HepG2 (cell line): ENCODE measurements around the gene KCNT2. TPM values are rescaled to one million over a fixed set of nuclear protein-coding genes. Genes with fewer than 3 reads are reported as not detected.

Experiments used
- ATAC-seq: fragments of 200-7000 bp; cut with Tn5 transposase; 3 replicates; pipeline ENCODE4 v1.9.1; 2020; ENCODE audit warnings: mild to moderate bottlenecking, moderate library complexity
- BruUV-seq: library from RNA; stranded (reverse); fragments of 400-500 nt; replicated peaks from 2 replicates; lab custom pipeline; 2021; lab: Mats Ljungman, UMichigan
- CTCF ChIA-PET: fragments of 300-600 bp; formaldehyde crosslinking; extraction: SDS; loops from one replicate; lab custom pipeline; 2021; ENCODE audit warnings: low total read pairs, inconsistent platforms, low intra/inter-chr PET ratio; lab: Yijun Ruan, JAX
- POLR2A ChIA-PET: fragments of 350-600 bp; sonication (Branson Sonifier 250); formaldehyde crosslinking; loops from one replicate; lab custom pipeline; 2020; ENCODE audit warnings: antibody characterized with exemption, inconsistent platforms; lab: Yijun Ruan, JAX
- DNase-seq: peaks from one replicate; pipeline ENCODE4 v3.0.0-alpha.2; 2015; ENCODE audit warnings: low spot score
- FAIRE-seq: peaks from 3 replicates; lab custom pipeline; 2011; peaks lifted over from hg19 to GRCh38; lab: Jason Lieb, UNC
- H2AFZ ChIP-seq: one replicate; pipeline ENCODE4 v1.6.1; 2011; ENCODE audit warnings: low read length, inconsistent platforms
- H3K27ac ChIP-seq: fragments of 300-600 bp; 3 replicates; pipeline ENCODE4 v1.8.0; 2011; ENCODE audit warnings: mixed run types, mild to moderate bottlenecking, mixed read lengths, low read length, inconsistent platforms; ENCODE audit not compliant: insufficient read depth; ENCODE audit errors: extremely low read length
- H3K27me3 ChIP-seq, 2 experiments: fragments of 200-600 bp in 1 of 2; 2 replicates in 1 of 2; 3 replicates in 1 of 2; pipeline versions ENCODE4 v1.6.0 to v1.8.0; 2011; ENCODE audit warnings: low read length in 2 of 2, mild to moderate bottlenecking in 2 of 2, moderate library complexity in 2 of 2, inconsistent platforms in 1 of 2; ENCODE audit not compliant: insufficient read depth in 2 of 2, control insufficient read depth in 1 of 2
- H3K36me3 ChIP-seq, 2 experiments: fragments of 200-600 bp in 1 of 2; replicated peaks in 1 of 2; 2 replicates in 1 of 2; 3 replicates in 1 of 2; pipeline versions ENCODE4 v1.5.1 to v1.8.0; 2011; ENCODE audit warnings: low read length in 2 of 2, inconsistent platforms in 1 of 2; ENCODE audit not compliant: insufficient read depth in 2 of 2, control insufficient read depth in 1 of 2
- H3K4me1 ChIP-seq: 2 replicates; pipeline ENCODE4 v1.5.1; 2012; ENCODE audit warnings: low read length, inconsistent platforms; ENCODE audit not compliant: insufficient read depth
- H3K4me2 ChIP-seq: 2 replicates; pipeline ENCODE4 v1.6.0; 2011; ENCODE audit warnings: low read depth, low read length, inconsistent platforms
- H3K4me3 ChIP-seq, 3 experiments: fragments of 200-600 bp in 1 of 3; sonication (generic), shearing (Covaris generic) in 1 of 3; replicated peaks in 1 of 3; 2 replicates each; pipeline ENCODE4 v1.5.1; 2011 to 2016; ENCODE audit warnings: low read length in 3 of 3, inconsistent platforms in 2 of 3, low read depth in 2 of 3, mild to moderate bottlenecking in 2 of 3, control low read depth in 1 of 3, mixed read lengths in 1 of 3; ENCODE audit not compliant: insufficient read depth in 1 of 3
- H3K79me2 ChIP-seq: one replicate; pipeline ENCODE4 v1.6.1; 2011; ENCODE audit warnings: low read length, inconsistent platforms; ENCODE audit not compliant: insufficient read depth
- H3K9ac ChIP-seq: 2 replicates; pipeline ENCODE4 v1.6.0; 2011; ENCODE audit warnings: mild to moderate bottlenecking, low read depth, low read length, inconsistent platforms; ENCODE audit not compliant: insufficient read depth
- H3K9me3 ChIP-seq: 2 replicates; pipeline ENCODE4 v1.5.1; 2012; ENCODE audit warnings: mild to moderate bottlenecking, low read length
- H4K20me1 ChIP-seq: 2 replicates; pipeline ENCODE4 v1.6.0; 2011; ENCODE audit warnings: inconsistent platforms, mild to moderate bottlenecking, low read length, moderate library complexity; ENCODE audit not compliant: insufficient read depth
- FOXJ3 ChIP-seq: sonication (generic); formaldehyde crosslinking; IDR thresholded peaks from 2 replicates; pipeline ENCODE4 v1.4.0; 2020; ENCODE audit warnings: missing genetic modification reagents, mild to moderate bottlenecking, borderline replicate concordance
- GTF2F1 ChIP-seq: fragments of 150-350 bp; IDR thresholded peaks from 2 replicates; pipeline ENCODE4 v1.6.1; 2014; ENCODE audit warnings: low read length
- NR3C1 ChIP-seq: sonication (generic); formaldehyde crosslinking; IDR thresholded peaks from 2 replicates; pipeline ENCODE4 v1.4.0; 2020; ENCODE audit warnings: missing genetic modification reagents
- PAWR ChIP-seq: sonication (generic); formaldehyde crosslinking; IDR thresholded peaks from 2 replicates; pipeline ENCODE4 v1.4.0; 2020; ENCODE audit warnings: missing genetic modification reagents, mild to moderate bottlenecking, borderline replicate concordance
- PHF5A ChIP-seq: IDR thresholded peaks from one replicate; pipeline ENCODE4 v1.6.1; 2018; ENCODE audit warnings: low read depth, missing genetic modification reagents; ENCODE audit not compliant: unreplicated experiment
- RBAK ChIP-seq: sonication (generic); formaldehyde crosslinking; IDR thresholded peaks from 2 replicates; pipeline ENCODE4 v1.5.1; 2020; ENCODE audit warnings: mild to moderate bottlenecking, missing genetic modification reagents
- SP4 ChIP-seq: sonication (generic); formaldehyde crosslinking; IDR thresholded peaks from 2 replicates; pipeline ENCODE4 v1.8.1; 2023; ENCODE audit warnings: mild to moderate bottlenecking, missing genetic modification reagents
- ZNF33A ChIP-seq: sonication (generic); formaldehyde crosslinking; IDR thresholded peaks from 2 replicates; pipeline ENCODE4 v1.5.1; 2020; ENCODE audit warnings: missing genetic modification reagents, mild to moderate bottlenecking, moderate library complexity, borderline replicate concordance
- ZNF546 ChIP-seq: sonication (generic); formaldehyde crosslinking; conservative IDR thresholded peaks from 2 replicates; pipeline ENCODE4 v1.8.1; 2023; ENCODE audit warnings: mild to moderate bottlenecking, missing genetic modification reagents
- ZNF550 ChIP-seq: sonication (generic); formaldehyde crosslinking; IDR thresholded peaks from 2 replicates; pipeline ENCODE4 v1.4.0; 2020; ENCODE audit warnings: mild to moderate bottlenecking, missing genetic modification reagents, borderline replicate concordance
- ZNF552 ChIP-seq: sonication (generic); formaldehyde crosslinking; IDR thresholded peaks from 2 replicates; pipeline ENCODE4 v1.9.0; 2022; ENCODE audit warnings: missing genetic modification reagents, mild to moderate bottlenecking, borderline replicate concordance
- ZNF619 ChIP-seq: sonication (generic); formaldehyde crosslinking; IDR thresholded peaks from 2 replicates; pipeline ENCODE4 v1.4.0; 2020; ENCODE audit warnings: mild to moderate bottlenecking, missing genetic modification reagents
- ZNF644 ChIP-seq: IDR thresholded peaks from 2 replicates; pipeline ENCODE4 v1.6.1; 2016; ENCODE audit warnings: low read depth
- ZNF652 ChIP-seq: IDR thresholded peaks from 2 replicates; pipeline ENCODE4 v1.6.1; 2016; ENCODE audit warnings: low read depth, borderline replicate concordance
- WGBS: methylation state at CpG from one replicate; pipeline ENCODE4 v1.1.6; 2017; ENCODE audit warnings: low lambda C conversion rate; 5-methylcytosine and 5-hydroxymethylcytosine counted together
- in situ Hi-C: cut with HindIII; loops from 2 replicates; pipeline ENCODE4 v1.10.0; 2017; ENCODE audit warnings: low pct_unique_long_range_greater_than_20kb; ENCODE audit not compliant: extremely low pct_ligation_motif_present
- intact Hi-C: fragments of 100-400 bp; cut with micrococcal nuclease; formaldehyde crosslinking; loops from one replicate; pipeline ENCODE4 v1.10.0; 2022; ENCODE audit not compliant: unreplicated experiment
- polyA plus RNA-seq, 8 experiments: library from polyadenylated mRNA; depleted of rRNA in 3 of 8; stranded (reverse) in 7 of 8; unstranded in 1 of 8; fragments of >200 nt; fragmentation: Illumina TruSeq in 4 of 8; extraction: Trizol in 4 of 8; gene quantifications; 2 replicates each; pipeline versions ENCODE4 v1.2.1 to v1.2.3, GENCODE V29; 2011 to 2016; ENCODE audit warnings: low read depth in 4 of 8, missing spikeins in 1 of 8, mixed read lengths in 1 of 8; ENCODE audit not compliant: insufficient read depth in 1 of 8
- total RNA-seq, 5 experiments: library from RNA; depleted of rRNA; stranded (reverse); fragments of >200 nt; fragmentation: Illumina TruSeq; extraction: Trizol; gene quantifications; 2 replicates each; pipeline ENCODE4 v1.2.3, GENCODE V29; 2016; ENCODE audit warnings: low read depth in 1 of 5
- TF ChIP-seq, protein P1 (sequence below): sonication (generic); formaldehyde crosslinking; conservative IDR thresholded peaks from 2 replicates; pipeline ENCODE4 v1.4.0; 2020; ENCODE audit warnings: missing genetic modification reagents
- TF ChIP-seq, protein P2 (sequence below): sonication (generic); formaldehyde crosslinking; conservative IDR thresholded peaks from 2 replicates; pipeline ENCODE4 v1.8.0; 2022; ENCODE audit warnings: low read depth, missing genetic modification reagents
- TF ChIP-seq, protein P3 (sequence below): sonication (generic); formaldehyde crosslinking; IDR thresholded peaks from 2 replicates; pipeline ENCODE4 v1.4.0; 2020; ENCODE audit warnings: mild to moderate bottlenecking, low read depth, missing genetic modification reagents

The KCNT2 gene
- total and polyA plus RNA-seq, 2 of the 13 experiments (the other 11 are each of a cell fraction or from before 2014, with no cell fraction given) = not detected

DNA sequence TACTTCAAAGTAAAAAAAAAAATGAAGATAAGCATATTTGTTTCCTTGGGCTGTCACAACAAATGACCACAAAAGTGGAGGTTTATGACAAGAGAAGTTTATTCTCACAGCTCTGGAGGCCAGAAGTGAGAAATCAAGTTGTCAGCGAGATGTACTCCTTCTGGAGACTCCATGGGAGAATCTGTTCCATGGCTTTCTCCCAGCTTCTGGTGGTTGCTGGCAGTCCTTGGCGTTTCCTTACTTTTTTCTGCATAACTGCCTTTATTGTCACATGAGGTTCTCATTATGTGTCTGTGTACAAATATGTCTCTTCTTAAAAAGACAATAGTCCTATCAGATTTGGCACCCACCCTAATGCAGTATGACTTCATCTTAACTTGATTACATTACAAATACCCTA is 398.3 kb downstream of the KCNT2 start:
- ATAC-seq (no peak), FAIRE-seq (no peak), DNase-seq (no peak)
- H3K4me2 ChIP-seq = no peak overlapping the region
- ChIA-PET POLR2A (no interaction called here), CTCF (no interaction called here)
- H3K27ac ChIP-seq = no peak overlapping the region
- in situ Hi-C loops = no loop called here
- H3K9me3 ChIP-seq = no peaks in the 10 kb centered on the region
- WGBS = 0% methylated on average over 2 of the region's 2 CpGs
- H3K79me2 ChIP-seq = no peaks in the 10 kb centered on the region
- no peak overlapping the region for H3K9ac ChIP-seq
- no peaks in the 10 kb centered on the region for H3K4me1 ChIP-seq
- H3K36me3 ChIP-seq = no peaks in the 10 kb centered on the region
- H2AFZ ChIP-seq = no peak overlapping the region
- H4K20me1 ChIP-seq = no peaks in the 10 kb centered on the region
- H3K4me3 ChIP-seq = no peak overlapping the region
- intact Hi-C loops = no loop called here
- BruUV-seq = no TSS peak
- H3K27me3 ChIP-seq = no peaks in the 10 kb centered on the region
- TF ChIP-seq, protein P1, sequence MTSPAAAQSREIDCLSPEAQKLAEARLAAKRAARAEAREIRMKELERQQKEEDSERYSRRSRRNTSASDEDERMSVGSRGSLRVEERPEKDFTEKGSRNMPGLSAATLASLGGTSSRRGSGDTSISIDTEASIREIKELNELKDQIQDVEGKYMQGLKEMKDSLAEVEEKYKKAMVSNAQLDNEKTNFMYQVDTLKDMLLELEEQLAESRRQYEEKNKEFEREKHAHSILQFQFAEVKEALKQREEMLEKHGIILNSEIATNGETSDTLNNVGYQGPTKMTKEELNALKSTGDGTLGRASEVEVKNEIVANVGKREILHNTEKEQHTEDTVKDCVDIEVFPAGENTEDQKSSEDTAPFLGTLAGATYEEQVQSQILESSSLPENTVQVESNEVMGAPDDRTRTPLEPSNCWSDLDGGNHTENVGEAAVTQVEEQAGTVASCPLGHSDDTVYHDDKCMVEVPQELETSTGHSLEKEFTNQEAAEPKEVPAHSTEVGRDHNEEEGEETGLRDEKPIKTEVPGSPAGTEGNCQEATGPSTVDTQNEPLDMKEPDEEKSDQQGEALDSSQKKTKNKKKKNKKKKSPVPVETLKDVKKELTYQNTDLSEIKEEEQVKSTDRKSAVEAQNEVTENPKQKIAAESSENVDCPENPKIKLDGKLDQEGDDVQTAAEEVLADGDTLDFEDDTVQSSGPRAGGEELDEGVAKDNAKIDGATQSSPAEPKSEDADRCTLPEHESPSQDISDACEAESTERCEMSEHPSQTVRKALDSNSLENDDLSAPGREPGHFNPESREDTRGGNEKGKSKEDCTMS (CRISPR knock-in tag) = no peak
- TF ChIP-seq ZNF619 = no peak
- no peak for TF ChIP-seq ZNF33A
- TF ChIP-seq ZNF552 (CRISPR knock-in tag) = no peak
- no peak for TF ChIP-seq NR3C1 (CRISPR knock-in tag)
- no peak for TF ChIP-seq ZNF652 (CRISPR knock-in tag)
- TF ChIP-seq, protein P2, sequence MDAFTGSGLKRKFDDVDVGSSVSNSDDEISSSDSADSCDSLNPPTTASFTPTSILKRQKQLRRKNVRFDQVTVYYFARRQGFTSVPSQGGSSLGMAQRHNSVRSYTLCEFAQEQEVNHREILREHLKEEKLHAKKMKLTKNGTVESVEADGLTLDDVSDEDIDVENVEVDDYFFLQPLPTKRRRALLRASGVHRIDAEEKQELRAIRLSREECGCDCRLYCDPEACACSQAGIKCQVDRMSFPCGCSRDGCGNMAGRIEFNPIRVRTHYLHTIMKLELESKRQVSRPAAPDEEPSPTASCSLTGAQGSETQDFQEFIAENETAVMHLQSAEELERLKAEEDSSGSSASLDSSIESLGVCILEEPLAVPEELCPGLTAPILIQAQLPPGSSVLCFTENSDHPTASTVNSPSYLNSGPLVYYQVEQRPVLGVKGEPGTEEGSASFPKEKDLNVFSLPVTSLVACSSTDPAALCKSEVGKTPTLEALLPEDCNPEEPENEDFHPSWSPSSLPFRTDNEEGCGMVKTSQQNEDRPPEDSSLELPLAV (CRISPR knock-in tag) = no peak
- TF ChIP-seq PAWR (CRISPR knock-in tag) = no peak
- TF ChIP-seq, protein P3, sequence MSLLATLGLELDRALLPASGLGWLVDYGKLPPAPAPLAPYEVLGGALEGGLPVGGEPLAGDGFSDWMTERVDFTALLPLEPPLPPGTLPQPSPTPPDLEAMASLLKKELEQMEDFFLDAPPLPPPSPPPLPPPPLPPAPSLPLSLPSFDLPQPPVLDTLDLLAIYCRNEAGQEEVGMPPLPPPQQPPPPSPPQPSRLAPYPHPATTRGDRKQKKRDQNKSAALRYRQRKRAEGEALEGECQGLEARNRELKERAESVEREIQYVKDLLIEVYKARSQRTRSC (CRISPR knock-in tag) = no peak
- TF ChIP-seq RBAK (CRISPR knock-in tag) = no peak
- TF ChIP-seq ZNF550 (CRISPR knock-in tag) = no peak
- no peak for TF ChIP-seq GTF2F1
- TF ChIP-seq ZNF546 (CRISPR knock-in tag) = no peak
- no peak for TF ChIP-seq FOXJ3 (CRISPR knock-in tag)
- TF ChIP-seq PHF5A (CRISPR knock-in tag) = no peak
- TF ChIP-seq SP4 = no peak
- no peak for TF ChIP-seq ZNF644 (CRISPR knock-in tag)
